HG03521 (cell line): Measurements from ENCODE around the gene HTR3D.
"Not testable (repeated sequence)": the region's sequence is repeated elsewhere in the genome, so short reads cannot be mapped to it uniquely, and the experiment has no call there.

Experiments
- ATAC-seq: cut with Tn5 transposase; IDR thresholded peaks from one replicate; pipeline ENCODE4 v1.9.1; 2021; ENCODE audit warnings: mild to moderate bottlenecking, moderate library complexity; ENCODE audit not compliant: unreplicated experiment

The HTR3D gene

DNA sequence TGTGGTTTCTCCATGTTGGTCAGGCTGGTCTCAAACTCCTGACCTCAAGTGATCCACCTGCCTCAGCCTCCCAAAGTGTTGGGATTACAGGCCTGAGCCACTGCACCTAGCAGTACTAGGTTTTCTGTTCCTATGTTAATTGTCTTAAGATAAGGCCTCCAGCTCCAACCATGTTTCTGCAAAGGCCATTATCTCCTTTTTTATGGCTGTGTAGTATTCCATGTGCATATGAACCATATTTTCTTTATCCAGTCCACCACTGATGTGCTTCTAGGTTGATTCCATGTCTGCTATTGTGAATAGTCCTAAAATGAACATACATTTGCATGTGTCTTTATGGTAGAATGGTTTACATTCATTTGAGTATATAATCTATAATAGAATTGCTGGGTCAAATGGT is 31.1 kb downstream of the HTR3D start:
- no peak for ATAC-seq

DNA sequence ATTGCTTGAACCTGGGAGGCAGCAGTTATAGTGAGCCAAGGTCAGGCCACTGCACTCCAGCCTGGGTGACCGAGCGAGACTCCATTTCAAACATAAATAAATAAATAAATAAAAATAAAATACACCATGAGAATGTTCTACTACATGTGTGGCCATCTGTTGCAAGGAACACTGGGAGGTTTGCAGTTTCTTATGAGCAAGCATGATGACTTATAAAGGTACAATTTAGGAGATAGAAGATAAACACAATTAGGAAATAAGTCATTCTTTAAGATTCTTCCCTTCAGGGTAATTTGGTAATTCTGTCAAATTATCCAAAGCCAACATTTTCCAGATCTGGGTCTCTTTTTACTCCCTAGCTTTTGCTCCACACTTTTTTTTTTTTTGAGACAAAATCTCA is 34.7 kb downstream of the HTR3D start:
- no peak for ATAC-seq

- no peak for ATAC-seq
These were observed 36.1 kb downstream of the HTR3D start for GRCh38 chr3:184067573-184068055.

- ATAC-seq: no peak
These were observed 36.8 kb downstream of the HTR3D start for GRCh38 chr3:184068344-184068743.

GRCh38 chr3:184071142-184071541 is 39.6 kb downstream of the HTR3D start:
- ATAC-seq: not testable (repeated sequence)

- no peak for ATAC-seq
These were observed 42.1 kb downstream of the HTR3D start for GRCh38 chr3:184073621-184074020.

- ATAC-seq: no peak
These were observed 44.4 kb downstream of the HTR3D start for GRCh38 chr3:184075901-184076300.

DNA sequence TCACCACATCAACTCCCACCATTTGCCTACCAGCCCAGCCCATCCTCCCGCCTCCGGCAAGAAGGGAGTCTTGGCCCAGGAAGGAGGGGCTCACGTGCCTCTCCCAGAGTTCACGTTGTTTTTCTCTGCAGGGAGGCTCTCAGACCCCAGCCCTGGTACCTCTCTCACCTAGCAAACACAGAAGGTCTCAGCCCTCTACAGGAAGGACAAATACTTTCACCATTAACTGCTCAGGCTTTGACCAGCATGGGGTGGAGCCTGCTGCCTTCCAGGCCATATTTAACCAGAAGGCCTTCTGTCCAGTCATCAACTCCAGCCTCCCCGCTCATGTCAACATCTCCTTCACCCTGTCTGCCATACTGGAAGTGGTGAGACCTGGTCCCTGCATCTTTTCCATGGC is 46.3 kb downstream of the HTR3D start:
- no peak for ATAC-seq

- ATAC-seq: no peak
These were observed 47.3 kb downstream of the HTR3D start for GRCh38 chr3:184078851-184079250.

DNA sequence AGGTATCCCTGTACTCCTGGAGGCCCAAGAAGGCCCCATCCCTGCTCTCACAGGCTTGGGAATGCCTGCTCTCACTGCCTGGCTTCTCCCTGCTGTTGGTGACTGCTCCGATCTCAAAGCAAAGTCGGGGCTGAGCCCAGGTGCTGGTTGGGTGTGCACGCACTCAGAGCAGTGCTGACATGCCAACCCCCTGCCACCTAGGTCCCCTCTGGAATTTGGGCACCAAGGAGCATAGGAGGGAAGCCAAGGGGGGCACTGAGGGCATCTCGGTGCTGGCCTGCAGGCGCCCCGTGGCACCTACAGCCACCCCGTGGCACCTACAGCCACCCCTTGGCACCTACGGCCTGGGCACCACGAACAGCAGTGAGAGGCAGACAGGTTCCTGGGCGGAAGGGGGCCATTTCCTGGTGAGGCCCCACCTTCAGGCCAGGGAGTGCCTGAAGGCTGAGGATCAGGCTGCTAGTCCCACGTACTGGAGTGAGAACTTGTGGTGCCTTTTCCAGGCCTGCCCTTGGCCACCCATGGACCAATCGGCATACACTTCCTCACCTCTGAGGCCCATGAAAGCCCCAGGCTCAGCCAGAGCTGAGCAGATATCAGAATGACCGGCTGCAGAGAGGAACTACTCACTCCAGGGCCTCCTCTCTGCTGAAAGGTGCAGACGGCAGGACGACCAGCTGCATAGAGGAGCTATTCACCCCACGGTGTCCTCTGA is 49.7 kb downstream of the HTR3D start:
- no peak for ATAC-seq

- ATAC-seq: no peak
These were observed 50.5 kb downstream of the HTR3D start for GRCh38 chr3:184082034-184082433.

- no peak for ATAC-seq
These were observed 50.9 kb downstream of the HTR3D start for GRCh38 chr3:184082465-184082864.

DNA sequence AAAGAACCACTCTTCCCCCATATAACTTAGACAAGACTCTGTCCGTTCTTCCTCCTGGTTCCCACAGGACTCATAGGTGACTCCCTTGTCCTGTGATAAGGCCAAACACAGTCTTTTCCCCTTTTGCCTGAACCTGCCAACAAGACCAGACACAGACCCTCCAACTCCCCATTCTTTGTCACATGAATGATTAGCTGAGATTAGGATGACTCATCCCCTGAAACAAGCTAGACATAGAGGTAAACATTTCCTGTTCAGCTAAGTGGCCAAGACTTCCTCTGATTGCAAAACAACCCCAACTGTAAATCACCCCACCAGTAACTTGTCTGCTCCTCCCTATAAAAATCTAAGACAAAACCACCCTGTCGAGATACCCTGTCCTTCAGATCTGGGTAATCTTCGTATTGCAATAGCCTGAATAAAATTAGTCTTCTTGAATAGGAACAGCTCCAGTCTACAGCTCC is 53.9 kb downstream of the HTR3D start:
- ATAC-seq: no peak
